Panc1 (cell line): ENCODE data around the gene MSN. TPM values are rescaled to one million over a fixed set of nuclear protein-coding genes. Genes with fewer than 3 reads are reported as not detected.

Experiments used
- ATAC-seq: fragments of 200-7000 bp; cut with Tn5 transposase; 2 replicates; pipeline ENCODE4 v1.9.1; 2020; ENCODE audit warnings: mild to moderate bottlenecking, moderate library complexity
- BruUV-seq: library from RNA; stranded (reverse); fragments of 400-500 nt; replicated peaks from 2 replicates; lab custom pipeline; 2021; lab: Mats Ljungman, UMichigan
- CTCF ChIA-PET: fragments of 300-600 bp; sonication (Branson Sonifier 250); formaldehyde crosslinking; loops from one replicate; lab custom pipeline; 2022; ENCODE audit warnings: antibody characterized with exemption; lab: Charles Lee
- POLR2A ChIA-PET: fragments of 300-600 bp; sonication (Branson Sonifier 250); formaldehyde crosslinking; loops from one replicate; lab custom pipeline; 2022; ENCODE audit warnings: antibody characterized with exemption; lab: Charles Lee
- DNase-seq: peaks from one replicate; pipeline ENCODE4 v3.0.0-alpha.2; 2010; ENCODE audit warnings: low read depth, low spot score
- H3K27ac ChIP-seq: 2 replicates; pipeline ENCODE4 v1.5.1; 2011; ENCODE audit warnings: mild to moderate bottlenecking, low read length, inconsistent platforms
- H3K27me3 ChIP-seq: fragments of 200-500 bp; sonication (Bioruptor generic); 2 replicates; pipeline ENCODE4 v1.6.0; 2014; ENCODE audit warnings: low read length, inconsistent platforms; ENCODE audit not compliant: control insufficient read depth, insufficient read depth
- H3K36me3 ChIP-seq: fragments of 200-500 bp; sonication (Bioruptor generic); 2 replicates; pipeline ENCODE4 v1.5.1; 2014; ENCODE audit warnings: inconsistent platforms, mild to moderate bottlenecking, low read length, moderate library complexity; ENCODE audit not compliant: control insufficient read depth, insufficient read depth
- H3K4me1 ChIP-seq: 2 replicates; pipeline ENCODE4 v1.5.1; 2011; ENCODE audit warnings: inconsistent platforms, mild to moderate bottlenecking, low read length, moderate library complexity; ENCODE audit not compliant: control insufficient read depth, insufficient read depth
- H3K4me3 ChIP-seq, 2 experiments: 2 replicates each; pipeline ENCODE4 v1.5.1; 2011 to 2012; ENCODE audit warnings: low read depth in 2 of 2, low read length in 2 of 2, mild to moderate bottlenecking in 2 of 2, inconsistent platforms in 1 of 2, moderate library complexity in 1 of 2
- H3K9me3 ChIP-seq: fragments of 200-500 bp; sonication (Bioruptor generic); 2 replicates; pipeline ENCODE4 v1.5.1; 2014; ENCODE audit warnings: low read depth, mild to moderate bottlenecking, inconsistent platforms, low read length, moderate library complexity; ENCODE audit not compliant: control insufficient read depth, insufficient read depth
- CTCF ChIP-seq: fragments of 450-650 bp; IDR thresholded peaks from 2 replicates; pipeline ENCODE4 v1.5.1; 2017; ENCODE audit warnings: mild to moderate bottlenecking
- POLR2AphosphoS5 ChIP-seq: IDR thresholded peaks from 2 replicates; pipeline ENCODE4 v1.6.1; 2012; ENCODE audit warnings: mild to moderate bottlenecking, low read depth, low read length, moderate library complexity
- REST ChIP-seq, 2 experiments: IDR thresholded peaks; 2 replicates each; pipeline ENCODE4 v1.6.1; 2011 to 2012; ENCODE audit warnings: low read depth in 2 of 2, control low read depth in 1 of 2, low read length in 1 of 2, mild to moderate bottlenecking in 1 of 2, moderate library complexity in 1 of 2; ENCODE audit not compliant: insufficient read depth in 1 of 2
- SIN3A ChIP-seq: IDR thresholded peaks from 2 replicates; pipeline ENCODE4 v1.6.1; 2012; ENCODE audit warnings: low read depth, mild to moderate bottlenecking, low read length, moderate library complexity, borderline replicate concordance; ENCODE audit not compliant: insufficient read depth
- TCF7L2 ChIP-seq: IDR thresholded peaks from 2 replicates; pipeline ENCODE4 v1.6.1; 2011; ENCODE audit warnings: mild to moderate bottlenecking, low read depth, low read length, inconsistent platforms
- in situ Hi-C: cut with HindIII; loops from 2 replicates; pipeline ENCODE4 v1.10.0; 2016; ENCODE audit warnings: low sequenced_read_pairs, low pct_unique_long_range_greater_than_20kb
- intact Hi-C: fragments of 100-400 bp; cut with micrococcal nuclease; formaldehyde crosslinking; loops from one replicate; pipeline ENCODE4 v1.10.0; 2022; ENCODE audit not compliant: unreplicated experiment
- total RNA-seq: library from RNA; stranded (reverse); gene quantifications from one replicate; pipeline ENCODE4 v1.2.1, GENCODE V29; 2021; ENCODE audit not compliant: unreplicated experiment

The MSN gene
- total RNA-seq, 1 experiment from 2014 or later: 185 TPM

- Histone ChIP-seq H3K27me3 (no peaks in the 10 kb centered on the region), H3K36me3 (no peaks in the 10 kb centered on the region), H3K4me3 (no peak overlapping the region), H3K9me3 (no peaks in the 10 kb centered on the region), H3K4me1 (no peaks in the 10 kb centered on the region), H3K27ac (no peak overlapping the region)
- CTCF ChIA-PET: no interaction called here
- BruUV-seq: no TSS peak
- in situ Hi-C loops: no loop called here
- POLR2A ChIA-PET: no interaction called here
- no peak for DNase-seq
- ATAC-seq: no peak
- intact Hi-C loops: no loop called here
- TF ChIP-seq REST (IDR thresholded peaks at IDR 0.05; ENCODE audit: insufficient read depth in 1 of 2, low read depth in 2 of 2, low read length in 1 of 2): no peak
- TF ChIP-seq TCF7L2: no peak
- TF ChIP-seq SIN3A: no peak
- TF ChIP-seq CTCF: no peak
- TF ChIP-seq POLR2AphosphoS5: no peak
Observed at GRCh38 chrX:65744965-65745364, 77.5 kb downstream of the MSN start.

GRCh38 chrX:65745427-65745826 is 78.0 kb downstream of the MSN start:
- in situ Hi-C loops: no loop called here
- CTCF ChIA-PET: interaction anchor here (0.6 kb wide), 1 partner anchor 121 kb away, joined by 3 read pairs; no protein-coding TSS in a partner anchor

More at GRCh38 chrX:65745427-65745826, 78.0 kb downstream of the MSN start:
- BruUV-seq: no TSS peak
- intact Hi-C loops: no loop called here
- POLR2A ChIA-PET: no interaction called here
- H3K27ac ChIP-seq: no peak overlapping the region
- ATAC-seq (no peak), DNase-seq (no peak)
- TF ChIP-seq POLR2AphosphoS5 (no peak), CTCF (no peak), REST (IDR thresholded peaks at IDR 0.05; ENCODE audit: insufficient read depth in 1 of 2, low read depth in 2 of 2, low read length in 1 of 2) (no peak), TCF7L2 (no peak), SIN3A (no peak)
- no peaks in the 10 kb centered on the region for H3K36me3 ChIP-seq
- H3K4me1 ChIP-seq: no peaks in the 10 kb centered on the region
- no peaks in the 10 kb centered on the region for H3K9me3 ChIP-seq
- H3K4me3 ChIP-seq: no peak overlapping the region
- H3K27me3 ChIP-seq: no peaks in the 10 kb centered on the region
